Measurements from ENCODE around the gene C1QTNF9.

GRCh38 chr13:24263632-24264031, 45.7 kb upstream of the C1QTNF9 start:
- TF ChIP-seq EZH2 (IDR thresholded peaks at IDR 0.05; ENCODE audit: low read length) (no peak), CTCF (optimal IDR thresholded peaks at IDR 0.05 in 1 of 3, IDR thresholded peaks at IDR 0.05 in 1 of 3, conservative IDR thresholded peaks at IDR 0.05 in 1 of 3; ENCODE audit: extremely low read depth in 1 of 3, insufficient read depth in 2 of 3, low read length in 3 of 3) (no peak)
